Breast epithelium (tissue), 4 donors: Measurements from ENCODE around the gene C18orf54. TPM values are rescaled to one million over a fixed set of nuclear protein-coding genes. Genes with fewer than 3 reads are reported as not detected.

Source experiments
- DNase-seq, 2 donors: peaks; one replicate each; pipeline ENCODE4 v3.0.0-alpha.2; 2019; ENCODE audit warnings: low spot score in 2 of 2
- H3K27ac ChIP-seq, 2 donors: fragments of 200-600 bp; sonication (generic) in 1 of 2; one replicate each; pipeline ENCODE4 v1.5.1; 2016 to 2019; ENCODE audit warnings: mild to moderate bottlenecking in 1 of 2
- H3K27me3 ChIP-seq, 2 donors: fragments of 200-600 bp; sonication (generic) in 1 of 2; one replicate each; pipeline versions ENCODE4 v1.5.1 to v1.6.0; 2017 to 2019; ENCODE audit warnings: control low read depth in 1 of 2, mild to moderate bottlenecking in 1 of 2
- H3K36me3 ChIP-seq: fragments of 200-600 bp; one replicate; pipeline ENCODE4 v1.5.1; 2019
- H3K4me1 ChIP-seq, 2 donors: fragments of 200-600 bp; sonication (generic); one replicate each; pipeline ENCODE4 v1.5.1; 2016 to 2019; ENCODE audit warnings: control low read depth in 1 of 2
- H3K4me3 ChIP-seq, 3 donors: fragments of 200-600 bp; sonication (generic); 1 replicate in 2 of 3; 2 replicates in 1 of 3; pipeline ENCODE4 v1.5.1; 2016 to 2019; ENCODE audit warnings: mild to moderate bottlenecking in 3 of 3, moderate library complexity in 2 of 3
- H3K9me3 ChIP-seq, 2 donors: fragments of 200-600 bp; sonication (generic) in 1 of 2; one replicate each; pipeline ENCODE4 v1.5.1; 2016 to 2019; ENCODE audit warnings: control low read depth in 1 of 2
- CTCF ChIP-seq, 3 donors: fragments of 450-650 bp; IDR thresholded peaks; one replicate each; pipeline ENCODE4 v1.5.1; 2016 to 2017; ENCODE audit warnings: antibody characterized with exemption in 3 of 3, mild to moderate bottlenecking in 3 of 3, moderate library complexity in 3 of 3
- POLR2A ChIP-seq: fragments of 450-650 bp; IDR thresholded peaks from one replicate; pipeline ENCODE4 v1.6.1; 2016; ENCODE audit warnings: antibody characterized with exemption, mild to moderate bottlenecking, moderate library complexity
- POLR2AphosphoS5 ChIP-seq, 3 donors: sonication (generic); formaldehyde crosslinking; IDR thresholded peaks; one replicate each; pipeline ENCODE4 v1.6.1; 2017; ENCODE audit warnings: antibody characterized with exemption in 3 of 3
- intact Hi-C: fragments of 100-400 bp; cut with DNase I; formaldehyde crosslinking; loops from one replicate; pipeline ENCODE4 v1.15.1; 2023; ENCODE audit warnings: low total_unique reads
- total RNA-seq, 3 donors: library from RNA; depleted of rRNA; stranded (reverse); fragments of >200 nt; gene quantifications; one replicate each; pipeline ENCODE4 v1.1.0, GENCODE V29; 2016

Gene C18orf54
- total RNA-seq, 3 donors from 2014 or later: 1.3 to 2.3 (median 2.1) TPM

- no peak for DNase-seq
- Histone ChIP-seq H3K27me3 (no peaks in the 10 kb centered on the region), H3K4me3 (no peak overlapping the region), H3K4me1 (no peaks in the 10 kb centered on the region), H3K36me3 (no peaks in the 10 kb centered on the region), H3K9me3 (no peaks in the 10 kb centered on the region), H3K27ac (no peak overlapping the region)
- TF ChIP-seq CTCF (IDR thresholded peaks at IDR 0.05): no peak
- TF ChIP-seq POLR2AphosphoS5 (IDR thresholded peaks at IDR 0.05): no peak
- no peak for TF ChIP-seq POLR2A
- intact Hi-C loops: no loop called here
Observed at GRCh38 chr18:54387631-54388030, 29.9 kb downstream of the C18orf54 start.

- DNase-seq: peak in 1 of 2 donors; percentile 40
- H3K4me3 ChIP-seq: no peak overlapping the region
- intact Hi-C loops: no loop called here
- no peaks in the 10 kb centered on the region for H3K27me3 ChIP-seq
- no peak overlapping the region for H3K27ac ChIP-seq
- no peak for TF ChIP-seq POLR2AphosphoS5 (IDR thresholded peaks at IDR 0.05)
- TF ChIP-seq POLR2A: no peak
- no peaks in the 10 kb centered on the region for H3K9me3 ChIP-seq
- H3K4me1 ChIP-seq: no peaks in the 10 kb centered on the region
- no peaks in the 10 kb centered on the region for H3K36me3 ChIP-seq
Observed at GRCh38 chr18:54388203-54389142, 30.8 kb downstream of the C18orf54 start.

- H3K27me3 ChIP-seq: no peaks in the 10 kb centered on the region
- no peaks in the 10 kb centered on the region for H3K9me3 ChIP-seq
- H3K4me1 ChIP-seq: no peaks in the 10 kb centered on the region
- no peak for DNase-seq
- TF ChIP-seq CTCF (IDR thresholded peaks at IDR 0.05) (no peak), POLR2A (no peak), POLR2AphosphoS5 (IDR thresholded peaks at IDR 0.05) (no peak)
- intact Hi-C loops: no loop called here
- H3K4me3 ChIP-seq: no peak overlapping the region
- no peaks in the 10 kb centered on the region for H3K36me3 ChIP-seq
- no peak overlapping the region for H3K27ac ChIP-seq
Observed at GRCh38 chr18:54389143-54389505, 31.4 kb downstream of the C18orf54 start.

- Histone ChIP-seq H3K4me3 (no peak overlapping the region), H3K36me3 (no peaks in the 10 kb centered on the region), H3K27me3 (no peaks in the 10 kb centered on the region), H3K4me1 (no peaks in the 10 kb centered on the region), H3K27ac (no peak overlapping the region), H3K9me3 (no peaks in the 10 kb centered on the region)
- intact Hi-C loops: loop anchor here (5.0 kb wide), 1 partner anchor 1394 kb away; no protein-coding TSS in a partner anchor
- TF ChIP-seq CTCF (IDR thresholded peaks at IDR 0.05) (no peak), POLR2AphosphoS5 (IDR thresholded peaks at IDR 0.05) (no peak), POLR2A (no peak)
- no peak for DNase-seq
Observed at GRCh38 chr18:54390838-54391237, 33.1 kb downstream of the C18orf54 start.

GRCh38 chr18:54392543-54393023 lies 34.9 kb downstream of the C18orf54 start:
- H3K36me3 ChIP-seq: no peaks in the 10 kb centered on the region
- H3K4me3 ChIP-seq: no peak overlapping the region
- H3K27ac ChIP-seq: no peak overlapping the region
- no peak for DNase-seq
- intact Hi-C loops: loop anchor here (5.0 kb wide), 1 partner anchor 1395 kb away; no protein-coding TSS in a partner anchor
- H3K9me3 ChIP-seq: no peaks in the 10 kb centered on the region
- no peaks in the 10 kb centered on the region for H3K27me3 ChIP-seq
- H3K4me1 ChIP-seq: no peaks in the 10 kb centered on the region
- TF ChIP-seq POLR2AphosphoS5 (IDR thresholded peaks at IDR 0.05) (no peak), CTCF (IDR thresholded peaks at IDR 0.05) (peak; percentile 46 to 61 (median 60)), POLR2A (no peak)
